ENCODE measurements around the gene COA6. TPM values are rescaled to one million over a fixed set of nuclear protein-coding genes. Genes with fewer than 3 reads are reported as not detected.

COA6 gene
- total and polyA plus RNA-seq, 2 of the 13 experiments (the other 11 are each of a cell fraction or from before 2014, with no cell fraction given) = 32.4 to 104 TPM

- TF ChIP-seq THAP9 (CRISPR knock-in tag; IDR thresholded peaks at IDR 0.05; ENCODE audit: borderline replicate concordance) = no peak
- no peak for TF ChIP-seq HHEX (CRISPR knock-in tag; IDR thresholded peaks at IDR 0.05)
- TF ChIP-seq AGO1 (IDR thresholded peaks at IDR 0.05; ENCODE audit: low read depth, low read length, poor library complexity, severe bottlenecking) = no peak
- TF ChIP-seq NR2F6 (IDR thresholded peaks at IDR 0.05) = no peak
- TF ChIP-seq NR2F6 (CRISPR knock-in tag; IDR thresholded peaks at IDR 0.05) = no peak
- TF ChIP-seq, protein P1, sequence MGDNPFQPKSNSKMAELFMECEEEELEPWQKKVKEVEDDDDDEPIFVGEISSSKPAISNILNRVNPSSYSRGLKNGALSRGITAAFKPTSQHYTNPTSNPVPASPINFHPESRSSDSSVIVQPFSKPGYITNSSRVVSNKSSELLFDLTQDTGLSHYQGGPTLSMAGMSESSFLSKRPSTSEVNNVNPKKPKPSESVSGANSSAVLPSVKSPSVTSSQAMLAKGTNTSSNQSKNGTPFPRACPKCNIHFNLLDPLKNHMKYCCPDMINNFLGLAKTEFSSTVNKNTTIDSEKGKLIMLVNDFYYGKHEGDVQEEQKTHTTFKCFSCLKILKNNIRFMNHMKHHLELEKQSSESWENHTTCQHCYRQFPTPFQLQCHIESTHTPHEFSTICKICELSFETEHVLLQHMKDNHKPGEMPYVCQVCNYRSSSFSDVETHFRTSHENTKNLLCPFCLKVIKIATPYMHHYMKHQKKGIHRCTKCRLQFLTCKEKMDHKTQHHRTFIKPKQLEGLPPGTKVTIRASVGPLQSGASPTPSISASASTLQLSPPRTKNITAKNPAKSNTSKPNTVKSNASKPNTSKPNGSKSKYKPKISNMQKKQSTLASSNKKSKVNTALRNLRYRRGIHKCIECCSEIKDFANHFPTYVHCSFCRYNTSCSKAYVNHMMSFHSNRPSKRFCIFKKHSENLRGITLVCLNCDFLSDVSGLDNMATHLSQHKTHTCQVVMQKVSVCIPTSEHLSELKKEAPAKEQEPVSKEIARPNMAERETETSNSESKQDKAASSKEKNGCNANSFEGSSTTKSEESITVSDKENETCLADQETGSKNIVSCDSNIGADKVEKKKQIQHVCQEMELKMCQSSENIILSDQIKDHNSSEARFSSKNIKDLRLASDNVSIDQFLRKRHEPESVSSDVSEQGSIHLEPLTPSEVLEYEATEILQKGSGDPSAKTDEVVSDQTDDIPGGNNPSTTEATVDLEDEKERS (CRISPR knock-in tag; IDR thresholded peaks at IDR 0.05) = no peak
- TF ChIP-seq TARDBP (CRISPR knock-in tag; IDR thresholded peaks at IDR 0.05) = no peak
- no peak for TF ChIP-seq NBN (conservative IDR thresholded peaks at IDR 0.05)
- TF ChIP-seq NFKBIZ (CRISPR knock-in tag; IDR thresholded peaks at IDR 0.05) = no peak
- TF ChIP-seq ZMYM3 (CRISPR knock-in tag; IDR thresholded peaks at IDR 0.05) = peak; percentile 65; the same call in 1 of the 2 replicates
- no peak for TF ChIP-seq MEIS2 (CRISPR knock-in tag; IDR thresholded peaks at IDR 0.05)
- TF ChIP-seq, protein P2, sequence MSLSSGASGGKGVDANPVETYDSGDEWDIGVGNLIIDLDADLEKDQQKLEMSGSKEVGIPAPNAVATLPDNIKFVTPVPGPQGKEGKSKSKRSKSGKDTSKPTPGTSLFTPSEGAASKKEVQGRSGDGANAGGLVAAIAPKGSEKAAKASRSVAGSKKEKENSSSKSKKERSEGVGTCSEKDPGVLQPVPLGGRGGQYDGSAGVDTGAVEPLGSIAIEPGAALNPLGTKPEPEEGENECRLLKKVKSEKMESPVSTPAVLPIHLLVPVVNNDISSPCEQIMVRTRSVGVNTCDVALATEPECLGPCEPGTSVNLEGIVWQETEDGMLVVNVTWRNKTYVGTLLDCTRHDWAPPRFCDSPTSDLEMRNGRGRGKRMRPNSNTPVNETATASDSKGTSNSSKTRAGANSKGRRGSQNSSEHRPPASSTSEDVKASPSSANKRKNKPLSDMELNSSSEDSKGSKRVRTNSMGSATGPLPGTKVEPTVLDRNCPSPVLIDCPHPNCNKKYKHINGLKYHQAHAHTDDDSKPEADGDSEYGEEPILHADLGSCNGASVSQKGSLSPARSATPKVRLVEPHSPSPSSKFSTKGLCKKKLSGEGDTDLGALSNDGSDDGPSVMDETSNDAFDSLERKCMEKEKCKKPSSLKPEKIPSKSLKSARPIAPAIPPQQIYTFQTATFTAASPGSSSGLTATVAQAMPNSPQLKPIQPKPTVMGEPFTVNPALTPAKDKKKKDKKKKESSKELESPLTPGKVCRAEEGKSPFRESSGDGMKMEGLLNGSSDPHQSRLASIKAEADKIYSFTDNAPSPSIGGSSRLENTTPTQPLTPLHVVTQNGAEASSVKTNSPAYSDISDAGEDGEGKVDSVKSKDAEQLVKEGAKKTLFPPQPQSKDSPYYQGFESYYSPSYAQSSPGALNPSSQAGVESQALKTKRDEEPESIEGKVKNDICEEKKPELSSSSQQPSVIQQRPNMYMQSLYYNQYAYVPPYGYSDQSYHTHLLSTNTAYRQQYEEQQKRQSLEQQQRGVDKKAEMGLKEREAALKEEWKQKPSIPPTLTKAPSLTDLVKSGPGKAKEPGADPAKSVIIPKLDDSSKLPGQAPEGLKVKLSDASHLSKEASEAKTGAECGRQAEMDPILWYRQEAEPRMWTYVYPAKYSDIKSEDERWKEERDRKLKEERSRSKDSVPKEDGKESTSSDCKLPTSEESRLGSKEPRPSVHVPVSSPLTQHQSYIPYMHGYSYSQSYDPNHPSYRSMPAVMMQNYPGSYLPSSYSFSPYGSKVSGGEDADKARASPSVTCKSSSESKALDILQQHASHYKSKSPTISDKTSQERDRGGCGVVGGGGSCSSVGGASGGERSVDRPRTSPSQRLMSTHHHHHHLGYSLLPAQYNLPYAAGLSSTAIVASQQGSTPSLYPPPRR (CRISPR knock-in tag; IDR thresholded peaks at IDR 0.05; ENCODE audit: borderline replicate concordance) = no peak
- no peak for TF ChIP-seq ISL2 (CRISPR knock-in tag; IDR thresholded peaks at IDR 0.05)
- no peak for TF ChIP-seq ZNF205 (CRISPR knock-in tag; IDR thresholded peaks at IDR 0.05)
- TF ChIP-seq CEBPG (CRISPR knock-in tag; IDR thresholded peaks at IDR 0.05) = 0 out of 2 replicates have a peak, but pooled peaks have one; percentile 48
- TF ChIP-seq ZNF292 (CRISPR knock-in tag; IDR thresholded peaks at IDR 0.05; ENCODE audit: borderline replicate concordance, low read depth) = peak; percentile 80; the same call in 1 of the 2 replicates
Measured at GRCh38 chr1:234348964-234349363, 24.3 kb upstream of the COA6 start (continued).

Data from HepG2 (cell line).